ENCODE results near the gene TAS2R41.

DNA sequence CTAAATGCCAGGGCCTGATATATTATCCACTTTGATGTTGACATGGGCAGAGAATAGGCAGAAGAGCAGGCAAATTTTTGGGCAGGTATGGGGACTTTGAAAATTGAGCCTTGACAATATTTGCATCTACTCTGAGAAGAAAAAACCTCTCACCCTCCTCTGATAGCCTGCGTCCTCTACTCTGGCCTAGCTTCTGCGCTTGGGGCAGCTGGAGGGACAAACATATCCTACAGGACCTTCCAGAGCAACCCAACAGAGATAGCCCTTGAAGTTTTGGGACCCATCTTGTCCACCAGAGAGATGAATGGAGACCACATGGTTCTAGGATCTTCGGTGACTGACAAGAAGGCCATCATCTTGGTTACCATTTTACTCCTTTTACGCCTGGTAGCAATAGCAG lies 34.5 kb upstream of the TAS2R41 start, which contains the start of gene TAS2R60:
- no peak for TF ChIP-seq CTCF (IDR thresholded peaks at IDR 0.05)
- no peak for TF ChIP-seq POLR2AphosphoS5 (IDR thresholded peaks at IDR 0.05)
- TF ChIP-seq EP300 (IDR thresholded peaks at IDR 0.05) = no peak
- TF ChIP-seq POLR2A (IDR thresholded peaks at IDR 0.05) = no peak
